H7 (cell line): ENCODE data around the gene SIK1. TPM values are rescaled to one million over a fixed set of nuclear protein-coding genes. Genes with fewer than 3 reads are reported as not detected.
"Not testable (repeated sequence)": the region's sequence is repeated elsewhere in the genome, so short reads cannot be mapped to it uniquely, and the experiment has no call there.

Experiments
- DNase-seq: peaks from one replicate; pipeline ENCODE4 v3.0.0; 2012
- H3K27me3 ChIP-seq: 2 replicates; pipeline ENCODE4 v1.6.0; 2011; ENCODE audit warnings: mild to moderate bottlenecking, low read length; ENCODE audit not compliant: control insufficient read depth, insufficient read depth
- H3K36me3 ChIP-seq: replicated peaks from 2 replicates; pipeline ENCODE4 v1.5.1; 2011; ENCODE audit warnings: low read length; ENCODE audit not compliant: control insufficient read depth, insufficient read depth
- H3K4me3 ChIP-seq: 2 replicates; pipeline ENCODE4 v1.5.1; 2011; ENCODE audit warnings: low read depth, mild to moderate bottlenecking, control low read depth, low read length, moderate library complexity; ENCODE audit not compliant: insufficient read depth
- total RNA-seq: library from RNA; depleted of rRNA; stranded (reverse); fragments of >200 nt; shearing (Covaris generic); gene quantifications from 2 replicates; pipeline ENCODE4 v1.2.3, GENCODE V29; 2014

The SIK1 gene
- total RNA-seq, 1 experiment from 2014 or later: 1.5 TPM

DNA sequence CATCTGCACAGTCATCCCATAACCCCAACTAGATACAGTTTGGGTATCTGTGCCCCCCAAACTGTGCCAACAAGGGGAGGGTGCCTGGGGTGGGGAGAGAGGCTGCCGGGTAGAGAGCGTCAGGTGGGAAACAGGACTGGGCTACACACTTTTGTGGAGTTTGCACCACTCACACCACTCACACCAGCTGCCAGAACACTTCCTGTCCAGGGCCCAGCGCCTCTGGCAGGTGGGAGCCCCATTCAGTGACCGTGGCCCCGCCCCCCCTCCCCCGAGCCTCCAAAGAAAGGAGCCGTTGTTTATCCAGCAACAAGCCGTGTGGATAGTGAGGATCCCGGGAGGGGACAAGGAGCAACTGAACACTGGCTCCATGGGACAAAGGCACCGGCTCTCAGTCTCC lies 44.0 kb downstream of the SIK1 start:
- H3K4me3 ChIP-seq, H3K27me3 ChIP-seq, DNase-seq, H3K36me3 ChIP-seq: not testable (repeated sequence)

DNA sequence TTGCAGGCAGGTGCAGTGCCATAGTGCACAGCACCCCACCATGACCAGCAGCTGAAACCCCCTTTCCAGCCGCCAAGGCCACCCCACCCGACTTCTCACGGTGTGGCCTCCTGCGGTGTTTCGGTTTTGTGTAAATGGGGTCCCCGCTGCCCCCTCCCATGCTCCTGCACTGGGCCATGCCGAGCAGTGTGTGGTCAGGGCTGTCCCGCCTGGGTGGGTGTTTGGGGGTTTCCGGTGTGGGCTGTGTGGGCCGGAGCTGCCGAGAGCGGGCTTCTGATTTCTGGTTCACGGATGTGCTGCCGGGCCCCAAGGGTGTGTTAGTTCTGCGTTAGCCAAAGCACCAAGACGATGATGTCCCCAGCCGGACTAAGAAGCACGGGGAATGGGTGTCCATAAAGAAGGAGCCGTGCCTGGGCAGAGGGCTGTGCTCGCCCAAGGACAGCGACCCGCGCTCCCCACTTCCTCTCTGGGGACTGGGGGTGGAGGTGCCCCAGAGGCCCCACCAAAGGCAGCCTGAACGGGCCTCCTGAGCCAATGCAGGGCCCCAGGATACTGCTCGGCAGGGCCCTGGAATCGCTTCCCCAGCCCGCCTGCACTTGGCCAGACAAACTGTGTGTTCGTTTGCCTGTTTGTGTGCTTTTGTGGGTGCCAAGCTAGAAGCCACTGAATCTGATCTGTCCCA lies 45.9 kb downstream of the SIK1 start:
- not testable (repeated sequence) for H3K4me3 ChIP-seq, H3K27me3 ChIP-seq, H3K36me3 ChIP-seq, DNase-seq

DNA sequence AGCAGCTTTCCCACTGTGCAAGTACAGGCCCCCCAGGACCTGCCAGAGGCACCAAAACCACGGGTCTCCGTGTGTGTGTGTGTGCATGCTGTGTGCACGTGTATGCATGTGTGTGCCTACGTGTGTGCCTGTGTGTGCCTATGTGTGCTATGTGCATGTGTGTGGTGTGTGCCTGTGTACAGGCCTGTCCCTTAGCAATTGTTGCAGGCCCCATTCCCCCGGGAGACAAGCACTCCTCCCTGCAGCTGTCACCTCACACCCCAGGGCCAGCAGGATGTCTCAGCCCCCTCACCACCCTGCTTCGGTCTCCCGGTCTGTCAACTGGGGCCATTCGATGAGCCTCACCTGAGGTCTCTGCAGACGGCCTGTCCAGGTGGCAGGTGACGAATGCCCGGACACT lies 46.6 kb downstream of the SIK1 start:
- not testable (repeated sequence) for H3K4me3 ChIP-seq, DNase-seq, H3K36me3 ChIP-seq, H3K27me3 ChIP-seq

DNA sequence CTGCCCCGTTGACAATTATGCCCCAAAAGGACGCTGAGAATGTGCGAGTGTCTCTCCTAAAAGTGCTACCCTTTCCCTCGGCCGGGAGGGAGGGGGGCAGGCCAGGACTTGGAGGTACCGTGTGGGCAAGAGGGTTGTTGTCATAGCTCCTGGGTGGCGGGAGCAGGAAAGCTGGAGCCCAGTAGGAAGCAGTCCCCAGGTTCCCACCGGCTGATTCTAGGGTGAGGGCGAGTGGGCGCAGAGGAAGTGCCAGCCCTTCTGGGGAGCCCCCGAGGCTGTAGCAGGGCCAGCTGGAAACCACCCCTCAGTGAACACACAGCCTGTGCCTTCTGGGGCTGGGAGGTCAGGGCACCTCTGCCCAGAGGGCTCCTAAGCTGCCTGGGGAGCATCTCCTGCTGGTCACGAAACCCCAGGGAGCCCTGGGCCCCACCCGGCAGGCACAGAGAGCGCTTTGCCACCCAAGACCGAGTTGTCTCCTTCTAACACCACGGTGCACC lies 47.3 kb downstream of the SIK1 start:
- not testable (repeated sequence) for H3K36me3 ChIP-seq, H3K27me3 ChIP-seq, H3K4me3 ChIP-seq, DNase-seq

GRCh38 chr21:43376478-43376882 lies 50.5 kb downstream of the SIK1 start:
- no peaks in the 10 kb centered on the region for H3K36me3 ChIP-seq
- H3K27me3 ChIP-seq: no peaks in the 10 kb centered on the region
- peak; percentile 71 for DNase-seq
- no peak overlapping the region for H3K4me3 ChIP-seq

- no peaks in the 10 kb centered on the region for H3K36me3 ChIP-seq
- no peak for DNase-seq
- H3K27me3 ChIP-seq: no peaks in the 10 kb centered on the region
- no peak overlapping the region for H3K4me3 ChIP-seq
These were observed 51.0 kb downstream of the SIK1 start for GRCh38 chr21:43375837-43376477.

GRCh38 chr21:43375006-43375836 lies 51.7 kb downstream of the SIK1 start:
- no peaks in the 10 kb centered on the region for H3K36me3 ChIP-seq

DNA sequence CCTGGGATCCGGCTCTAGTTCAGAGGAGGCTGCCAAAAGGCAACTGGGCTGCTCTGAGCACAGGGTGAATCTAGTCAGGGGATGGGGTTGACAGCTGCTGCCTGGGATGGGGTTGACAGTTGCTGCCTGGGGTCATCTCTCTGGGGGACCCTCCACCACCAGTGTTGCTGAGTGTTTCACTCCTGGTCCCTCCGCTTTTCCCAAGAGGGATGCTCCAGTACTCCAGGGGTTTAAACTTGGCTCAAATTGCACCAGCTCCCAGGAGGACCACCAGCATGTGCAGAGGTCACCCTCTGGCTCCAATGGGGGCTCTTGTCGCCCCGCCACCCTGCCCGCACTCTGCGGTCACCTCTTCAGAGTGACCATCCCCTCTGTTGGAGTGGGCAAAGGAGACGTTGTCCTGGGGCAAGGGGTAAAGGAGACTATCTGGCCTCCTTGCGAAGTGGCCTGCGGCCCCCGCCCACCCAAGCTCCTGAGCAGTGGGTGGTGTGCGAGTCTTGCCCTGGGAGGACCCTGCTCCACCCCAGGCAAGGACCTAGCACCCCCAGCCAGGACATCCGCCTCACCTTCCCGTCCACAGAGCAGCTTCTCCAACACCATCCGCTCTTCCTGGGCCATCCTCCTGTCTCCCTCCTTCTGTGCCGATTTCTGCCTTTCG lies 52.6 kb downstream of the SIK1 start:
- Histone ChIP-seq H3K27me3 (no peaks in the 10 kb centered on the region), H3K36me3 (no peaks in the 10 kb centered on the region), H3K4me3 (no peak overlapping the region)
- no peak for DNase-seq

More at GRCh38 chr21:43375006-43375836, 51.7 kb downstream of the SIK1 start:
- no peak for DNase-seq
- Histone ChIP-seq H3K4me3 (no peak overlapping the region), H3K27me3 (no peaks in the 10 kb centered on the region)

GRCh38 chr21:43373362-43374227 lies 53.3 kb downstream of the SIK1 start:
- no peak for DNase-seq
- Histone ChIP-seq H3K27me3 (no peaks in the 10 kb centered on the region), H3K36me3 (no peaks in the 10 kb centered on the region), H3K4me3 (no peak overlapping the region)

- Histone ChIP-seq H3K27me3 (no peaks in the 10 kb centered on the region), H3K4me3 (no peak overlapping the region), H3K36me3 (no peaks in the 10 kb centered on the region)
- no peak for DNase-seq
These were observed 54.1 kb downstream of the SIK1 start for GRCh38 chr21:43372663-43373361.

DNA sequence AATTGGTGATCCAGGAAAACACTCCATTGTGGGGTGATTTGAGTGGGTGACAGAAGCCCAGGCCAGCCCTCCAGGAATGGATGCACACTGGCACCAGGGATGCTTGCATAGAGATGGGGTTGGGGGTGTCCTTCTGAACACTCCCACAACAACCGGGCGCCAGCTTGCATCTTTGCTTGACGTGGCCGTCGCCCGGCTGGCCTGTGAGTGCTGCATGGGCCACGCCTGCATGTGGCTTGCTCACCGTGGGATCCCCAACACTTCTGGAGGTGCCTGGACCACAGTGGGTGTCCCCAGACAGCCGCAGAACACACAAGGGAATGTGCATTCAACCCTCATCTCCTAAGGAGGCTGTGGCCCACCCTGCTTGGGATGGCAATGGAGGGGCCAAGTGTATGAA lies 55.1 kb downstream of the SIK1 start:
- Histone ChIP-seq H3K36me3 (no peaks in the 10 kb centered on the region), H3K4me3 (no peak overlapping the region), H3K27me3 (no peaks in the 10 kb centered on the region)
- DNase-seq: no peak

DNA sequence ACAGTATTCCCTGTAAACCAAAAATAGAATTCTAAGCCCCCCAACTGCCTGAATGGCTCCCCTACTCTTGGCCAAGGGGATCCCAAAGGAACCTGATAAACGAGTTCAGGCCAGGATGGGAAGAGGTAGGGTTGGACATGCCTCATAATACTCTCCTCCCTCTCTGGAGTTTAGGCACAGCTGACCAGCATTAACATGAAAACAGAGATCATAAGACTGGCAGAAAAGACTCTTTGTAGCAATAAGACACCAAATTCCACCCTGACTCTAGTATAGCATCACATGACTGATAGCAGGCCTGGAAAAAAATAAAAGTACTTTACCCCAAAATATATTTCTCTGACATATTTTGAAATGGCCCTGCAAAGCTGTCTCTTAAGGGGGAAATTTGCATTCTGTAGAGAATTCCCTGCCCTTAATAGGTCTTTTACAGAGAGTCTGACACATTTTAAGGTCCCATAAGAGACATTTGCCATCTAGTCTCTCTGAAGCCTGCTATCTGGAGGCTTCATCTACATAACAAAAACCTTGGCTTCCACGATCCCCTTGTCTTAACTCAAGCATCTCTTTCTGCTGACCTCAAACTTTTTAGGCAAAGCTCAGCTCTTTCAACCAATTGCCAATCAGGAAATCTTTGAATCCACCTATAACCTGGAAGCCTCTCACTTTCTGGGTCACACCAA lies 55.9 kb downstream of the SIK1 start:
- no peak for DNase-seq
- Histone ChIP-seq H3K36me3 (no peaks in the 10 kb centered on the region), H3K4me3 (no peak overlapping the region), H3K27me3 (no peaks in the 10 kb centered on the region)
